GM12873 (cell line): ENCODE measurements around the gene FDXACB1.

Source experiments
- CTCF ChIP-seq: IDR thresholded peaks from 2 replicates; pipeline ENCODE4 v1.5.1; 2012; ENCODE audit warnings: low read depth, mild to moderate bottlenecking, moderate library complexity, low read length, control low read depth; ENCODE audit not compliant: insufficient read depth; ENCODE audit errors: missing control alignments

FDXACB1 gene

GRCh38 chr11:111834432-111835163, 44.4 kb downstream of the FDXACB1 start:
- TF ChIP-seq CTCF = no peak

- no peak for TF ChIP-seq CTCF
Measured at GRCh38 chr11:111833524-111833923, 45.4 kb downstream of the FDXACB1 start.

- TF ChIP-seq CTCF = no peak
Measured at GRCh38 chr11:111829185-111829968, 49.6 kb downstream of the FDXACB1 start.

GRCh38 chr11:111826322-111826950, 52.5 kb downstream of the FDXACB1 start:
- TF ChIP-seq CTCF = no peak
